Tibial nerve (tissue), 4 donors: ENCODE results near the gene ARTN. TPM values are rescaled to one million over a fixed set of nuclear protein-coding genes. Genes with fewer than 3 reads are reported as not detected.

ENCODE experiments used
- DNase-seq, 2 donors: peaks; one replicate each; pipeline ENCODE4 v3.0.0-alpha.2; 2019; ENCODE audit warnings: low spot score in 2 of 2
- H3K27ac ChIP-seq, 4 donors: fragments of 200-600 bp; sonication (generic) in 3 of 4; one replicate each; pipeline ENCODE4 v1.5.1; 2017 to 2019; ENCODE audit warnings: mild to moderate bottlenecking in 1 of 4
- H3K27me3 ChIP-seq, 2 donors: fragments of 200-600 bp; sonication (generic) in 1 of 2; one replicate each; pipeline versions ENCODE4 v1.5.1 to v1.6.0; 2017 to 2019
- H3K36me3 ChIP-seq, 3 donors: fragments of 200-600 bp; sonication (generic); one replicate each; pipeline ENCODE4 v1.5.1; 2018 to 2019
- H3K4me1 ChIP-seq, 4 donors: fragments of 200-600 bp; sonication (generic) in 3 of 4; one replicate each; pipeline ENCODE4 v1.5.1; 2017 to 2019
- H3K4me3 ChIP-seq, 4 donors: fragments of 200-600 bp; sonication (generic) in 3 of 4; one replicate each; pipeline ENCODE4 v1.5.1; 2017 to 2019; ENCODE audit warnings: mild to moderate bottlenecking in 1 of 4, moderate library complexity in 1 of 4
- H3K9me3 ChIP-seq, 4 donors: fragments of 200-600 bp; sonication (generic) in 3 of 4; one replicate each; pipeline ENCODE4 v1.5.1; 2017 to 2019
- EP300 ChIP-seq, 2 donors: sonication (generic); formaldehyde crosslinking; IDR thresholded peaks; one replicate each; pipeline ENCODE4 v1.6.1; 2017; ENCODE audit warnings: antibody characterized with exemption in 2 of 2, mild to moderate bottlenecking in 1 of 2
- POLR2A ChIP-seq, 2 donors: fragments of 450-650 bp; IDR thresholded peaks; one replicate each; pipeline ENCODE4 v1.6.1; 2017; ENCODE audit warnings: antibody characterized with exemption in 2 of 2, mild to moderate bottlenecking in 2 of 2, moderate library complexity in 2 of 2
- WGBS, 2 donors: methylation state at CpG; one replicate each; pipeline ENCODE4 v1.1.5; 2018; 5-methylcytosine and 5-hydroxymethylcytosine counted together
- total RNA-seq, 4 donors: library from RNA; depleted of rRNA; stranded (reverse); fragments of >200 nt; gene quantifications; one replicate each; pipeline ENCODE4 v1.1.0, GENCODE V29; 2016
- TF ChIP-seq, protein P1 (sequence below), 5 experiments: fragments of 200-600 bp in 3 of 5; fragments of 450-650 bp in 2 of 5; sonication (generic) in 3 of 5; IDR thresholded peaks; one replicate each; pipeline ENCODE4 v1.5.1; 2016 to 2019; ENCODE audit warnings: antibody characterized with exemption in 5 of 5, mild to moderate bottlenecking in 3 of 5, moderate library complexity in 2 of 5

The ARTN gene
- total RNA-seq, 4 donors from 2014 or later = 0.66 to 1.4 TPM; not detected in 2

DNA sequence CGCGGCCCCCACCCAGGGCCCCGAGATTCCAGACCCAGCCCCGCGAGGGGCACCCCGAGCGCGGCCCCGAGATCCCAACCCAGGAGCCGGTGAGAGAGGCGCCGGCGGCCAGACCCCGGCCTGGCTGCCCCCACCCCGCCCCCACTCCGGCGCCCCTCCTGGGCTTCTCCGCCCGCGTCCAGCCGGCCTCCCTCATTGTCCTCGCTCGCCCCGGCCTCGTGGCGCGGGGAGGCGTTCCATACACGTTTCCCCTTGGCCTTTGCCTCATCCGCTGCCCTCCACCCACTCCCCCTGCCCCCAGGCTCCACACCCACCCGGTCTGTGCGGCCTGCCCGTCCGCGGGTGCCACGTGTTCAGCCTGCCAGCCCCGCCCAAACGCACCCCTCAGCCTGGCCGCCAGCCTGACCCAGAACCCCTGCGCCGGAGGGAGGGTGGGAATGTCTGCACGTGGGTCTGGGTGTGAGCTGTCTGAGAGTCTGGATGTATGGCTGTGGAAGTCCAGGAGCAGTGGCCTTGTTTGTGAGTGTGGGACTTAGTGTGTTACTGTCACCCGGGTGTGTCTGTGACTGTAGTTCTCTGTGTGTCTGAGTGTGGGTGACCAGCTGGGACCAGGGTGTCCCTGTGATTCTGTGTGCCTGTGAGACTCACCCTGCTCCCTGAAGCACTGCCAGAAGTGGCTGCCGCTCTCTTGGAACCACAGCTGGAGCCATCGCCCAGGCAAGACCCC is 46.1 kb downstream of the ARTN start:
- H3K27me3 ChIP-seq = no peaks in the 10 kb centered on the region
- peak overlapping the region; percentile 30 to 81 (median 76) for H3K27ac ChIP-seq
- H3K4me1 ChIP-seq = peaks cover 0 to 71% (median 26%) of the 10 kb centered on the region in 4 donors
- no peaks in the 10 kb centered on the region for H3K9me3 ChIP-seq
- H3K4me3 ChIP-seq = peak overlapping the region; percentile 59 to 72 (median 66)
- H3K36me3 ChIP-seq = peaks cover 0 to 50% (median 0%) of the 10 kb centered on the region in 3 donors
- WGBS, 2 donors = 0 to 3% methylated on average over 16 to 22 of the region's 45 CpGs
- peak in 1 of 2 donors; percentile 24 for DNase-seq
- TF ChIP-seq POLR2A (IDR thresholded peaks at IDR 0.05) (no peak), EP300 (IDR thresholded peaks at IDR 0.05) (peak in 1 of 2 donors; percentile 26)

DNA sequence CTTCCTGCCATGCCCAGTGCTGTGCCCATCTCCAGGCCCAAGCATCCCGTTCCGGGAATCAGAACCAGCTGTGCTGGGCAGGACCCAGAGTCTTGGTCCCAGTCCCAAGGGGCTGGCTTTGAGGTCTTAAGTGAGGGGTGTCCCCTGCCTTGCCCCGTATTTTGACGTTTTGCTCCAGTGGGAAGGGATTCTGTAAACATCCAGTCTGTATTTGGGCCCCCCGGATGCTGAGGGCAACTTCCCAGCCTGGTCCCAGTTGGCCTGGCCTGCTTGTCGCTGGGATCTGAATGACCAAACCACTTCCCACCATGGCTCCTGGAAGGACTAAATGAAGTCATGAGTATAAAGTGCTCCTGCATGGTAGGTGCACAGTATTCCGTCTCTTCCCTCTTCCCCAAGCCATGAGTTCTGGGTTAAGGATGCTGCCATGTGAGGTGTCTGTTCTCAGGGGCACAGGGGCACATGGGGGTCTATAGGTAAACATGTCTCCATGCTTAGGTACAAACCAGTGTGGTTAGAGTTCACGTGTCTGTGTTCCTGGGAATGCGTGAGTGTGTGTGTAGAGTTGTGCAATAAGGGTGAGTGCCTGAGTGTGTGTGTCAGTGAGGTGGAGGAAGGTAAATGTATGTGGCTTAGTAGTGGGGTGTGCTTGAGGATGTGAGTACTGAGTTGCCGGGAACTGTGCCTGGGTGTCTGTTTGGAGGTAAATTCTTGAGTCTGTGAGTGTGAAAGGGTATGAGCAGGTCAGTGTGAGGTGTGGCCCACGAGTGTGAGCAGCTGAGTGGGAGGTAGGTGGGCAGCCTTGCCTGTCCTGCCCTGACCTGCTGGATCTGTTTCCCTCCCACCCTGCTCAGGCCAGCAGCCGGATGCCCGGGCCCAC is 46.9 kb downstream of the ARTN start:
- TF ChIP-seq, protein P1, sequence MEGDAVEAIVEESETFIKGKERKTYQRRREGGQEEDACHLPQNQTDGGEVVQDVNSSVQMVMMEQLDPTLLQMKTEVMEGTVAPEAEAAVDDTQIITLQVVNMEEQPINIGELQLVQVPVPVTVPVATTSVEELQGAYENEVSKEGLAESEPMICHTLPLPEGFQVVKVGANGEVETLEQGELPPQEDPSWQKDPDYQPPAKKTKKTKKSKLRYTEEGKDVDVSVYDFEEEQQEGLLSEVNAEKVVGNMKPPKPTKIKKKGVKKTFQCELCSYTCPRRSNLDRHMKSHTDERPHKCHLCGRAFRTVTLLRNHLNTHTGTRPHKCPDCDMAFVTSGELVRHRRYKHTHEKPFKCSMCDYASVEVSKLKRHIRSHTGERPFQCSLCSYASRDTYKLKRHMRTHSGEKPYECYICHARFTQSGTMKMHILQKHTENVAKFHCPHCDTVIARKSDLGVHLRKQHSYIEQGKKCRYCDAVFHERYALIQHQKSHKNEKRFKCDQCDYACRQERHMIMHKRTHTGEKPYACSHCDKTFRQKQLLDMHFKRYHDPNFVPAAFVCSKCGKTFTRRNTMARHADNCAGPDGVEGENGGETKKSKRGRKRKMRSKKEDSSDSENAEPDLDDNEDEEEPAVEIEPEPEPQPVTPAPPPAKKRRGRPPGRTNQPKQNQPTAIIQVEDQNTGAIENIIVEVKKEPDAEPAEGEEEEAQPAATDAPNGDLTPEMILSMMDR (IDR thresholded peaks at IDR 0.05) = no peak
- TF ChIP-seq EP300 (IDR thresholded peaks at IDR 0.05) (no peak), POLR2A (IDR thresholded peaks at IDR 0.05) (no peak)
- DNase-seq = no peak
- Histone ChIP-seq H3K4me1 (peaks cover 0 to 69% (median 25%) of the 10 kb centered on the region in 4 donors), H3K36me3 (peaks cover 0 to 58% (median 0%) of the 10 kb centered on the region in 3 donors), H3K27me3 (no peaks in the 10 kb centered on the region), H3K4me3 (peak overlapping the region in 3 of 4 donors; percentile 59 to 72 (median 65)), H3K9me3 (no peaks in the 10 kb centered on the region), H3K27ac (peak overlapping the region in 2 of 4 donors; percentile 80 to 81)
- WGBS, 2 donors = 53 to 64% methylated on average over 13 of the region's 13 CpGs

DNA sequence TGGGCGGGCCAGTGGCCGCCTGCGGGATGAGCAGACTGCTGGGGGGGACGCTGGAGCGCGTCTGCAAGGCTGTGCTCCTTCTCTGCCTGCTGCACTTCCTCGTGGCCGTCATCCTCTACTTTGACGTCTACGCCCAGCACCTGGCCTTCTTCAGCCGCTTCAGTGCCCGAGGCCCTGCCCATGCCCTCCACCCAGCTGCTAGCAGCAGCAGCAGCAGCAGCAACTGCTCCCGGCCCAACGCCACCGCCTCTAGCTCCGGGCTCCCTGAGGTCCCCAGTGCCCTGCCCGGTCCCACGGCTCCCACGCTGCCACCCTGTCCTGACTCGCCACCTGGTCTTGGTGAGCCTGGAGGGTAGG is 47.5 kb downstream of the ARTN start:
- no peak for DNase-seq
- WGBS, 2 donors = 87 to 90% methylated on average over 16 to 20 of the region's 20 CpGs
- Histone ChIP-seq H3K27me3 (no peaks in the 10 kb centered on the region), H3K36me3 (peaks cover 0 to 64% (median 0%) of the 10 kb centered on the region in 3 donors), H3K4me3 (no peak overlapping the region), H3K27ac (peak overlapping the region in 1 of 4 donors; percentile 81), H3K9me3 (no peaks in the 10 kb centered on the region), H3K4me1 (peaks cover 0 to 63% (median 19%) of the 10 kb centered on the region in 4 donors)
- TF ChIP-seq EP300 (IDR thresholded peaks at IDR 0.05) (no peak), POLR2A (IDR thresholded peaks at IDR 0.05) (no peak)
- TF ChIP-seq, protein P1 (IDR thresholded peaks at IDR 0.05) = no peak

DNA sequence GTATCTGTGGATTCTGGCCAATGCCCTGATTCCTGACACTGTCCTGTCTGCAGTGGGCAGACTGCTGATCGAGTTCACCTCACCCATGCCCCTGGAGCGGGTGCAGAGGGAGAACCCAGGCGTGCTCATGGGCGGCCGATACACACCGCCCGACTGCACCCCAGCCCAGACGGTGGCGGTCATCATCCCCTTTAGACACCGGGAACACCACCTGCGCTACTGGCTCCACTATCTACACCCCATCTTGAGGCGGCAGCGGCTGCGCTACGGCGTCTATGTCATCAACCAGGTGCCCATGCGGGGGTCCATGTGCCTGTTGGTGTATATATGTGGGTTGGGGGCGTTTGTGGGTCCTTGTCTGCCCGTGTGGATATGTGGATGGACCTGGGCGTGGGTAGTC is 48.0 kb downstream of the ARTN start:
- H3K27me3 ChIP-seq = no peaks in the 10 kb centered on the region
- H3K4me1 ChIP-seq = peaks cover 0 to 58% (median 15%) of the 10 kb centered on the region in 4 donors
- TF ChIP-seq POLR2A (IDR thresholded peaks at IDR 0.05) (no peak), EP300 (IDR thresholded peaks at IDR 0.05) (no peak)
- TF ChIP-seq, protein P1 (IDR thresholded peaks at IDR 0.05) = no peak
- H3K9me3 ChIP-seq = no peaks in the 10 kb centered on the region
- no peak overlapping the region for H3K4me3 ChIP-seq
- H3K36me3 ChIP-seq = peaks cover 0 to 63% (median 0%) of the 10 kb centered on the region in 3 donors
- WGBS, 2 donors = 94 to 98% methylated on average over 20 of the region's 20 CpGs
- no peak overlapping the region for H3K27ac ChIP-seq
- DNase-seq = no peak

DNA sequence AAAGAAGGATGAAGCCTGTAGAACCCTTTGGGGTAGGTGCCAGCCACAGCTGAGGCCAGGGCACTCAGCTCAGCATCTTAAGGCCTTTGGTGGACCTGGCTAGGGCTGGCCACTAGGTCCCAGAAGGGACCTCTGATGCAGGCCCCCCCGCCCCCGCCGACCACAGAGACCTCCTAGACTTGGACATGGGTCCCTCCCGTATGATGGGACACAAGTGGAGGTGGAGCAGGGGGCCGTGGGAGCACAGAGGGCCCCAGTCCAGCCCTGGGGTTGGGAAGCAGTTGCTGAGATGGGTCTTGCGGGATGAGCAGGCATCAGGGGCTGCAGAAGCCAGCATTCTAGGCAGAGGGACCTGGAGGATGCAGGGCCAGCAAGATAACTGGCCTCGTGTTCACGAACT is 48.6 kb downstream of the ARTN start:
- peaks cover 0 to 52% (median 11%) of the 10 kb centered on the region in 4 donors for H3K4me1 ChIP-seq
- H3K27ac ChIP-seq = no peak overlapping the region
- no peak overlapping the region for H3K4me3 ChIP-seq
- H3K36me3 ChIP-seq = peaks cover 0 to 62% (median 0%) of the 10 kb centered on the region in 3 donors
- TF ChIP-seq, protein P1 (IDR thresholded peaks at IDR 0.05) = no peak
- no peak for TF ChIP-seq POLR2A (IDR thresholded peaks at IDR 0.05)
- TF ChIP-seq EP300 (IDR thresholded peaks at IDR 0.05) = no peak
- no peaks in the 10 kb centered on the region for H3K27me3 ChIP-seq
- no peaks in the 10 kb centered on the region for H3K9me3 ChIP-seq
- no peak for DNase-seq
- 86% methylated on average over 5 to 7 of the region's 8 CpGs for WGBS, 2 donors
